UCSD-AML1 (cell line): Measurements from ENCODE around the gene ADGRG7.

Source experiments
- DNase-seq: peaks from one replicate; lab custom pipeline; 2025; ENCODE audit not compliant: unreplicated experiment; lab: John Stamatoyannopoulos, UW

Gene ADGRG7

DNA sequence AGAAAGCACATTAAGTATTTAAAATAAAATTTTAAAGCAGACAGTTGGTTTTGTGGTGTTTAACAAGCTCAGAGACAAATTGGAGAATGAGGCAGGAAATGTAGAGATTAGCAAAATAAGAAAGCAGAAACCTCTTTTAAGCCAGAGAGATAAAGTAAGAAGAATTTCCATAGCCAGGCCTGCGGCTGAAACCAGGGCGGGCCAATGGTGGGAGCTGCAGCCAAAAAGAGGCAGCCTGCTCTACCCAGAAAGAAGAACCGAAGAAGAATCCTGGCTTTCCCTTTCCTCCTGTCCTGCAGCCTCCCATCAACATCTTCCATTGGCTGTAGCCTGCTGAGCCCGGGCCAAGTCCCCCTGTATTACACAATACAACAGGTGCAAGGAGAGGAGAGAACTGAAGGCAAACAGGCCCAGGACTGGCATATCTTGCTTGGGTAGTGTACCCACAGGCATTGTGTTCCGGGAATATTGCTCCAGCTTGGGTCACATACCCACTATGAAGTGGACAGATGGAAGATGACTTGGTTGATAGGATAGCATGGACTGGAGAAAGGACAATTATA is 88.4 kb downstream of the ADGRG7 start:
- no peak for DNase-seq

DNA sequence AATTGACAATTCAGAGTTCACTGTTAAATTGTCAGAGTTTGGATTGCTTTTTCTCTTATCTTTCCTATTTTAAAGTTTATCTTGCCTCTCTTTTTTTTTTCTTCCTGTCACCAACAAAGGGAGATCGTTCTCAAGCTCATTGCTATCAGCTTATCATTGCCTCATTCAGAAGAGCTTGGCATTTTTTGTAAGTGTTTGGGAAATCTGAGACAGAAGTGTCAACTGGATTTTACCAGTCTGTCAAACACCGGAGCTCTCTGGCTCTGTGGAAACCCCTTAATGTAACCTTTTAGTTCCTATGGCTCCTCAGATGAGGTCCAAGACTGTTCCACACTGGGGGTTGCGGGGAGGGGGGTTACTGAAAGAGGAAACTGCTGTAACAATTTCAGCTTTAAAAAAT is 89.3 kb downstream of the ADGRG7 start:
- DNase-seq, result no peak

DNA sequence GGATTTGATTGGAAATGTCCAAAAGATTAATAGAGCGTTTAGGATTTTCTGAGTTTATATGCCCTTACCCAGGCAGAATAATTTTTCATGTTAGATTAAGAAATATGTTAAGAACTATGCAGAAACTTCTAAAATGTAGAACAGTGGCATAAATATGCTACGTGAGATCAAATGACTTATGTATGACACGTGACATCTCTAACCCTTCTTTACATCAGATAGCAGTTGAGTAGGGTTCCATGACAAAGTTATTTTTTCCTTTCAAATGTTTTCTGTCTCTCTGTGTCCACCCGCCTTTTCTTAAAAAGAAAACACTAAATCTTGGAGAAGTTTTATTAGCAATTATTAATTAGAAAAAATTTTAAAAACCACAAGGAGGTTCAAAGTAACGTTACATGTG is 91.3 kb downstream of the ADGRG7 start:
- DNase-seq, result no peak

DNA sequence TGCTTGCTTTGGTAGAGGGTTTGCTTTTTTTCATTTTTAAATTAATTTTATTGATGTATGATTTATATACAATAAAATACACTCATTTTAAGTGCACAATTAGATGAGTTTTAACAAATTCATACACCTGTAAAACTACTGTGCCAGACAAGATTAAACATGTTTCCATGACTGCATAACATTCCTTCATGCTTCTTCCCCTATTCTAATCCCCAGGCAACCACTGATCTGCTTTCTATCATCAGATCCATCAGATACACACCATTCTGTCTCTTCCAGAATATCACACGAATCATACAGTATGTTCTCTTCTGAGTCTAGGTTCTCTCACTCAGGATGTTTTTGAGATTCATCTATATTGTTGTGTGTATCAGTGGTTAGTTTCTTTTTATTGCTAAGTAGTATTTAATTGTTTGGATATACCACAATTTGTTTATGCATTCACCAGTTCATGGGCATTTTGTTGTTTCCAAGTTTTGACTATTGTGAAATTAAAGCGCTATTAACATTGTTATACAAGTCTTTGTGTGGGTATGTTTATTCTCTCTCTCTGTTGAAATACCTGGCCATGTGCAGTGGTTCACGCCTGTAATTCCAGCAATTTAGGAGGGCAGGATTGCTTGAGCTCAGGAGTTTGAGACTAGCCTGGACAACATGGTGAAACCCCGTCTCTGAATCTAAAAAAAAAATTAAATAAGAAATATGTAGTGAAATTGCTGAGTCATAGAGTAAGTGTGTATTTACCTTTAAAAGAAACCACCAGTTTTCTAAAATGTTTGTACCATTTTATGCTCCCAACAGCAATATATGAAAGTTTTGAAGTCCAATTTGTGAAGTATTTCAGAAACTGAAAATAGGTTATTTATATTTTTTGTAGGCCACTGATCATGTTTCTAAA is 92.9 kb downstream of the ADGRG7 start:
- no peak for DNase-seq

DNA sequence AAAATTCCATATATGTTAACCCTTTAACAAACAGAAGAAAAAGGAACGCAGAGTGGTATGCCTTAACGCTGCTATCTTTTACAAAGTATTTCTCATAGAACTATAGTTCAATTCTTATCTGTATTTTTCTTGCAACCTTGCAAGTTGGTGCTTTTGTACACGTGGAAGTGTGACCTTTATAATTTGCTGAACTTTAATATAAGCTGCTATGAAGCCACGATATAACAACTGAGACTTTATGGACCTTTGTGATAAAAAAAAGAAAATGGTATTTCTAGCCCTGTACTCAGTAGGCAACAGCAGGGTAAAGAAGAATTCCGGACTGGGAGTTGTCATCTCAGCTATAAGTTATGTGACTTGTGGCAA is 93.6 kb downstream of the ADGRG7 start:
- DNase-seq, result no peak

DNA sequence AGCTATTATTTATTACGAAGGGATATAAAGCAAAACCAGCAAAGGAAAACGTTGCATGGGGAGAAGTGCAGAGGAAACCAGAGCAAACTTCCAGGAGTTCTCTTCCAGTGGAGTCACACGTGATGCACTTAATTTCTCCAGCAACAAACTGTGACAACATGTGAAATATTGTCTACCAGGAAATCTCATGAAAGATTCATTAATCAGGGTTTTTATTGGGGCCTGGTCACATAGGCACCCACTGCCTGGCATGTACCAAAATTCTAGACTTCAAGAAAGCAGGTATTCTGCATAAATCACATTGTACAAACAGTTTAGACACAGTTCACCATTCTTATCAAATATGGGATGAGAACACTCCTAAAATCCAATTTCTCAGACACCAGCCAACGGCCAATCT is 94.5 kb downstream of the ADGRG7 start:
- DNase-seq, result no peak

DNA sequence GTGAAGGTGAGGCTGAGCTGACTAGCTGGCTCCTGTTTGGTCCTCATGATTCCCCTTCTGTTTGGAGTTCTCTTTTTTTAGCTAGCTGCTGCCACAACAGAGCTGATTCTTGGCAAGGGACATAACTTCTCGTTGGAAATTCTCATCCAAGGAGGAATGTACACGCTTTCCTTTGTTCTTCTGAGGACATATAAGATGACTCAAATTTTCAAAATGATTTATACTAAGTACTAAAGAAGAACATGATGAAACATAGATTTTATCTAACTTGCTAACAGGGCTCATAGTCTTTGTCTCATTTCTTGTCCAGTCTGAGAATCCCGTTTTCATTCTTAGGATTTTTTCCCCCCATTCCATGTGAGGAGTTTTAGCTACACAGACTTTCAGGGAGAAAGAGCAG is 97.0 kb downstream of the ADGRG7 start:
- no peak for DNase-seq

DNA sequence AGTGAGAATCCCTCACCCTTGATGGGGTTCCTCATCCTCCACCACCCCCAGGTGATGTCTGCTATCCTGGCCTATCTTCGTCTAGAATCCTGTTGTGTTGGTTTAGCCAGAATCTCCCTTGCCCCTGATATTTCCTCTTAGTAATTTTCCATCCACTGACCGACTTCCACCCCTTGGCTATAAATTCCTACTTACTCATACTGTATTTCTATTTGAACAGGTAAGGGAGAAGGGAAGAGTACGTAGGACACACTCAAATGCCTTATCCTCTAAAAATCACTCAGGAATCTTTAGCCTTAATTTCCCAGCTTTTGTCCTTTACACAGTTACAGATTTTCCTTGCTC is 99.2 kb downstream of the ADGRG7 start:
- no peak for DNase-seq

DNA sequence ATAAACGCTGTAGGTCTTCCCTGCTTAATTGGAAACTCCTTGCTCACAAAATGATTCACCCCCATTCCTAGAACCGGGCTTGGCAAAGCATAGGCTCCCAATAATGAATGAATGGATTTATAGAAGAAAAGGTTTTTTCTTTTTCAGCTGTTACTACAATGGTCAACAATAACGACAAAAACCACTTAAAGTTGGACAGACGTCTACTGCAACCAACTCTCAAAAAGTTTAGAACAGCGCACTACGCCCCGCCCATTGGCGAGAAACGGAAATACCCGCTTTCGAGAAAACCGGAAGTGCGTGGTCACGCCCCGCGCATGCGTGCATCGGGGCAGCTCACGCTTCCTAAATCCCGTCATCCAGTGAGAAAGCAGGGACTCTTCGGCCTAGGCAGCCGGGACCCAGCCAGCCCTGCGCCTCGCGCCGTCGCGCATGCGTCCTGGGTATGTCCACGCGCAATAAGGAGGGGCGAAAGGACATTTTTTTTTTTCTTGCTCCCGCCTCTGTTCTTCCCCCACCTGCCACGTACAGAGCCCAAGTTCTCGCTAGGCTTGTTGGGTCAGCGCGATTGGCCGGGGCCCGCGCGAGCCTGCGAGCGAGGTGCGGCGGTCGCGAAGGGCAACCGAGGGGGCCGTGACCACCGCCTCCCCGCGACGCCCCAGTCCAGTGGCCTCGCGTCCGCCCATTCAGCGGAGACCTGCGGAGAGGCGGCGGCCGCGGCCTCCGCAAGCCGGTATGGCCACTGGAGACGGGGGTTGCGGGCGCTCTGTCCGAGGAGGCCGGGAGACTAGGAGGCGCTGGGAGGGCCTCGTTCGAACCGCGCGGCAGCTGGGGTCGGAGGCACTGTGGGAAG is 99.8 kb downstream of the ADGRG7 start, which contains the start of gene TFG:
TSS of gene TFG (plus strand) at position 506 of the 853 bp plus-strand sequence. CDS start 4,192 bp downstream, outside the sequence.
- peak; percentile 100 for DNase-seq

DNA sequence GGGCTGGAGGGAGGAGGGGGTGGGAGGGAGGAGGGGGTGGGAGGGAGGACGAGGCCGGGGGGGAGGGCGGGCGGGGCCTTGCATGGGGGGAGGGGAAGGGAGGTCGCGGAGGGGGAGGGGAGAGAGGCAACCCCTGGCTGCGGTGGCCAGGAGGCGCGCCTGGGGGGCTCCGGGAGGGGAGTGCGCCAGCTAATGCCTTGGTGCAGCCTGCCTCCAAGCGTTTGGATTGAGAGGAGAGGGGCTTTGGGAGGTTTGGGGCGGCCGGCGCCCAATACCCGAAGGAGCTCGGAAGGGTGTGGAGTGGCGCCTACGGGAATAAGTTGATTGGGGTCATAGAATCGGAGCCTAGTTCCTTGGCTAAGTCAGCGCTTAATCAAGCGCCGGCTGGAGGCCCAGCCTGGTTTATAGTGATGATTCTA is 100.5 kb downstream of the ADGRG7 start:
- peak; percentile 65 for DNase-seq

DNA sequence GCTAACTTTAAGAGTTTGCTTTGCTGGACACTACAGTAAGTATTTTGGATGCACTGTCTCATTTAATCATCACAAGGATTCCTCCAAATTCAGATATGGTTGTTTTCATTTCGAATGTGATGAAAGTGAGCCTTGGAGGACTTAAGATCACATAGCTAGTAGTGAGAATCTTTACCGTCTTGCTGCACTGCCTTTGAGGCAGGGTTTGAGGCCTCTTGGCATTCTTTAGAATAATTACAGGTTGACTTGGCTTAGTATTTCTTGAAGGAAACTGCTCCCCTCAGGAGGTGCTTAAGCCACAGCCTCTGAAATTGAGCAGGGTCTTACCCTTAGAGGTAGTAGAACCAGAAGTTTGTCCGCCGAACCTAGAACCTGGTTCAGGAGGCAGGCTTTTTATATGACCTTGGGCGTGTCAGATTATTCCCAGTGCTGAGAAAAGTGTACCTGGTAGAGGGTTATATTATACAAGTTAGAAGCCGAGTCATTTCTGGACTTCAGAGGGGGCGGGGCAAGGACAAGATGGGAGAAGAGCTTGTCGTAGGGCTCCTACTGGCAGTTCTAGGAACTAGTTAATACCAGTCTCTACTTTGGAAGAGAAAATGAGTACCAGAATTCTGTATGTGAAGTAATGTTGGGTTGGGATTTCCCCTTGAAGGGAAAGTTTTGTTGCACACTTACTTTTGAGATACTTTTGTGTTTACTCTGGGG is 101.0 kb downstream of the ADGRG7 start:
- DNase-seq, result peak; percentile 47

DNA sequence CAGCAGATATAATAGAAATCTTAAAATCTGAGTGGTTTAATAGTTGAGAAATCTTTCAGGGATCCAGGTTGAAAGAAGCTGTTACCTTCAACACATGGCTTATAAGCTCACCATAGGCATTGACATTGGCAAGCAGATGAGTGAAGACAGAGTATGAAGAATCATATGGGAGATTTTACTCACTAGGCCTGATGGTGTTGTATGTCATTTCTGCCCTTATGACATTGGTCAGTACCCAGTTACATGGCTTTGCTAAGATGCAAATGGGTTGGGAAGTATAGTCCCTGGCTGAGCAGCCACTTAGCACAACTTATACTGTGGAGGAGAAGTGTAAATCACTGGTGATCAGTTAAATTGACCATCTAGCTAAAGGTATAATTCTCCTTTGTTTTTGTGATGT is 105.8 kb downstream of the ADGRG7 start:
- DNase-seq, result no peak

DNA sequence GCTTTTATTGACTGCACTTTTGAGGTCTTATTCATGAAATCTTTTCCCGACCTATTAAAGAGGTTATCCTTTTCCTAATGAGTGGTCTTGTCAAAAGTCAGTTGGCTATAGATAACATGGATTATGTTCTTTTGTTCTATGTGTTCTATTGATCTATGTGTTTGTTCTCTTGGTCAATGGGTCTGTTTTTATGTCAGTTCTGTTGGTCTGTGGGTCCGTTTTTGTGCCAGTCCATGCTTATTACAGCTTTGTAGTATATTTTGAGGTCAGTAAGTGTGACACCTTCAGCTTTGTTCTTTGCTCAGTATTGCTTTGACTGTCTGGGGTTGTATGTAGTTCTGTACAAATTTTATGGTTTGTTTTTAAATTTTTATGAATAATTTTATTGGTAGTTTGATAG is 107.7 kb downstream of the ADGRG7 start:
- DNase-seq, result no peak

DNA sequence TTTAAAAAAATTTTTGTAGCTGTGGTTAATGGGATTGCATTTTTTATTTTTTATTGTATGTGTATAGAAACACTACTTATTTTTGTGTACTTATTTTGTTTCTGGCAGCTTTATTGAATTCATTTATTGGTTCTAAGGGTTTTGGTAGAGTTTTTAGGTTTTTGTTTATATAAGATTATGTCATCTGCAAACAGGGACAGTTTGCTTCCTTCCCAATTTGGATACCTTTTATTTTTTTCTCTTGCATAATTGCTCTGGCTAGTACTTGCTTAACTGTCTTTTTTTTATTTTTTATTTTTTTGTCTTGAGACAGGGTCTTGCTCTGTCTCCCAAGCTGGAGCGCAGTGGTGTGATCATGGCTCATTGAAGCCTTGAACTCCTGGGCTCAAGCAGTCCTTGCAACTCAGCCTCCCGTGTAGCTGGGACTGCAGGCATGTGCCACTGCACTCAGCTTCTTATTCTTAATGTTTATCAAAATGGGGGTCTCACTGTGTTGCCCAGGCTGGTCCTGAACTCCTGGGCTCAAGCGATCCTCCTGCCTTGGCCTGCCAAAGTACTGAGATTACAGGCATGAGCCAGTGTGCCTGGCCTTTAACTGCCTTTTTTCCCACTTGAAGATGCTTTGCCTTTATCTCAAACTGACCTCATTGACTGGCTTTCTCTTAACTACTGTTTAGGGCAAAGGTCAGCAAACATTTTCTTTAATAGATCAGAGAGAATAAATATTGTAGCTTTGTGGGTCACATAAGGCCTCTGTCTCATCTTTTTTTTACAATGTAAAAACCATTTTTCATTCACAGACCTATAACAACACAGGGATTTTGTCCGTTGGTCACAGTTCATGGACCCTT is 108.5 kb downstream of the ADGRG7 start:
- no peak for DNase-seq

DNA sequence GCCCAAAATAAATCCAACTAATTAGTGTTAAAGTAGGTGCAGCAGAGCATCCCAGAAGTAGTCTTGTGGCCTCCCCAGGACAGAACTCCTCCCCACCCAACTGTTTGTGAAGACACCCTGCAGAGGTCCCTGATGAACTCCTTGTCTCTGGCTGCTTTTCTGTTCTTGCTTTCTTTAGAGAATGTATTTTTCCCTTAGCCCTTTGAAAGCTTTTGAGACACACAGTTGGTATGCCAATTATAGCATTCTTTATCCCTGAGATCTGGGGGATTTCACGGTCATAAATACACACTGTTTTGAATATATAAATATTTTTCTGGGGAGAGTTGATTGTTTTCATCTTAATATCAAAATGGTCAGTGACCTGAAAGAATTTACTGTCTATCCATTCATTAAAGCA is 109.7 kb downstream of the ADGRG7 start:
- DNase-seq, result no peak

DNA sequence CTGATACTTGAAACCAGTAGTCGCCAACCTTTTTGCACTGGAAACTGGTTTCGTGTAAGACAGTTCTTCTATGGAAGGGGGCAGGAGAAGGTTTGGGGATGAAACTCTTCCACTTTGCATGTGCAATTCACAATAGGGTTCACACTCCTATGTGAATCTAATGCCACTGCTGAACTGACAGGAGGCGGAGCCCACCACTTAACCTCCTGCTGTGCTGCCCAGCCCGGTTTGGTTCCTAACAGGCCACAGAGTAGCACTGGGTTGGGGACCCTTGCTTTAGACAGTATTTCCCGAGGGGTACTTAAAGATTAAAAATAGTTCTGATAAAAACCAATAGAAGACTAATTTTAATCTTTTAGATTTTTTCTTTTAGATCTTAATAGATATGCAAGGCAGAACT is 111.0 kb downstream of the ADGRG7 start:
- no peak for DNase-seq

DNA sequence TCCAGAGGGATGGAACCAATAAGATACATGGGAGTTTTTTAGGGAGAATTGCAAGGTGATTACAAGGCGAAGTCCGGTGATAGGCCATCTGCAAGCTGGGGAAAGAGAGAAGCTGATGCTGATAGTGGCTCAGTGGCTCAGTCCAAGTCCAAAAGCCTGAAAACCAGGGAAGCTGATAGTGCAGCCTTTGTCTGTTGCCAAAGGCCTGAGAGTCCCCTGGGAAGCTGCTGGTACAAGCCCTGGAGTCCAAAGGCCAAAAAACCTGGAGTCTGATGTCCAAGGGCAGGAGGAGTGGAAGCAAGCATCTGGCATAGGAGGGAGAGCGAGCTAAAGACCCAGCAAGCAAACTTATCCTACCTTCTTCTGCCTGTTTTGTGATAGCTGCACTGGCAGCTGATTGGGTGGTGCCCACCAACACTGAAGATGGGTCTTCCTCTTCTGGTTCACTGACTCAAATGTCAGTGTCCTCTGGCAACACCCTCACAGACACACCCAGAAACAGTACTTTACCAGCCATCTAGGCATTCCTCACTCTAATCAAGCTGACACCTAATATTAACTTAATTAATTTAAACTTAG is 116.6 kb downstream of the ADGRG7 start:
- DNase-seq, result no peak

DNA sequence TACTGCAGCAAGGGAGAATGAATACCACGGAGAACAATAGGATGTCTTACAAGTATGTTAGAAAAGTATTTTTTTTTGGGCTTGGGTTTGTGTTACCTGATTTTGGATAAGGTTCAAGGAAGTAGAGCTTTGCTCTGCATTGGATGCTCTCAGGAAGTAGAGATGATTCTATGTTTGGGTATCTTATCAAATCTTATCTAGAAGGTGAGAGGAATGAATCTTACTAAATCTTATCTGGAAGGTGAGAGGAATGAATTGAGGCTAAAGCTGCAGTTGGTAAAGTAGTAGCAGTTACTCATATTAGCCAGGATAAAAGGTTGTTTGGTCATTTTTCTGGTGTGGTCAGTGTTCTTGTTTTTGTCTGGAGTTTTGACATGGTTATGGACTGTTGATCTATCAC is 117.3 kb downstream of the ADGRG7 start:
- no peak for DNase-seq

DNA sequence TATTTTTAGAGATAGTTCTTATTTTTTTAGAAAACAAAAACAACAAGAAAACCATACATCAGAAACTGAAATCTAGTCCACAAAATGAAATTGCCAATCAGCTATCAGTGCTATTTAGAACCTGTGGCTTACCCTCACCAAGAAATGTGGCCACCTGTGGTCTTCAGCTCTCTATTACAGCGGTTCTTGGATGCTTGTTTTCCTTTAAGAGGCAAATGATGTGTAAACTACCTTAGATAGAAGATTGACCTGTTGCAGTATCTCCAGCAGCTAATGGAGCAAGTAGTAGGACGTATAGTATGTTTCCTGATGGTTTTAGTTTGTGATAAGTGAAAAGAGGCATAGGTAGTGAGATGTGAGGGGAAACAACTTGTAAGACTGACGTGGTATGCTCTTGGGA is 121.1 kb downstream of the ADGRG7 start:
- no peak for DNase-seq

DNA sequence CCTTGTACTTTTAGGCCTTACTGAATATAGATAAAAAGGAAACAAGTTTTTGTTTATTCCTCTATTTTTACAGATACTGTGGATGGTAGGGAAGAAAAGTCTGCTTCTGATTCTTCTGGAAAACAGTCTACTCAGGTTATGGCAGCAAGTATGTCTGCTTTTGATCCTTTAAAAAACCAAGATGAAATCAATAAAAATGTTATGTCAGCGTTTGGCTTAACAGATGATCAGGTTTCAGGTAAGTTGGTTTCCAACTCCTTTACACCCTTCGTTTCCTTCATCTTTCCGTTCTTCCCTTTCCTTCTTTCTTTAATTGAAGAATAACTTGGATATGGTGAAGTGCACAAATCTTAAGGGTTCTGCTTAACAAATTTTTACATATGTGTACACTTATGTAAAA is 123.0 kb downstream of the ADGRG7 start:
- no peak for DNase-seq
